GM12872 (cell line): ENCODE measurements around the gene ATRIP.

ENCODE experiments used
- TF ChIP-seq, protein P1 (sequence below): IDR thresholded peaks from 3 replicates; pipeline ENCODE4 v1.5.1; 2011; ENCODE audit warnings: low read depth, mild to moderate bottlenecking, low read length, moderate library complexity; ENCODE audit not compliant: insufficient read depth

ATRIP gene

DNA sequence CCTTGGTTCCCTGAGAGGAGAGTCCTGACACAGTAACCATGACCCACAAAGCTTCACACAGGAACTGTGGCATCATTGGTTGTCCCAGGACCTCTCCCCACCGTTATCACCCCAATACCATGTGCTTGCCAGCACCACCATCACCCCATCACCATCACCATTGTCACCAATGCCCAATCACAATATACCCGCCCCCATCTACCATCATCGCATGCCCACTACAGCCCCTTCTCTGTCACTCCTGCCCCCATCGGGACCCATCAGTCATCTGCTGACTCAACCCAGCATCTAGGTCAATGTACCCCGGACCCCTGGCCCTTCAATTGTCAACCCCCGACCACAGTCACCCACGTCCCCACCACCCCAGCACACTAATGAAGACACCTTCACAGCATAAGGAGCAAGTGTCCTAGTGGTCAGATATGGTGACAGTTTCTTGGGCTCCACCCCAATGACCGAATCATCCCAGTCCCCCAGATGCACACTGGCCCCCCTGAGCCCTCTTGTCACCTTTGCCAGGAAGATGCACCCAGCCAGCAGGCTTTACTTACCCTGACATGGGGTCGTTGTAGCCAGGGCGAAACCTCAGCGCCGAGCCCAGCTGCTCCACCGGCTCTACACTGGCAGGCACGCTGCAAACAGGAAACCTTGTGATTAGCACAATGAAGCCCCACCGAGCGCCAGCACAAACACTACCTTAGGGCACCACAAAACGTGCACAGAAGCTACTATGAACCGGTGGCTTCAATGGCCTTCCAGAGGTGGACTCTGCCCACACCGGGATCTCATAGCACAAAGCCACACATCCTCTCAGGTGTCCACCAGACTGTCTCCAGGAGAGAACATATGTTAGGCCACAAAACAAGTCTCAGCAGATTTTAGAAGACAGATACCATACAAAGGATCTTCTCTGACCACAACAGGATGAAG is 32.4 kb downstream of the ATRIP start:
- TF ChIP-seq, protein P1, sequence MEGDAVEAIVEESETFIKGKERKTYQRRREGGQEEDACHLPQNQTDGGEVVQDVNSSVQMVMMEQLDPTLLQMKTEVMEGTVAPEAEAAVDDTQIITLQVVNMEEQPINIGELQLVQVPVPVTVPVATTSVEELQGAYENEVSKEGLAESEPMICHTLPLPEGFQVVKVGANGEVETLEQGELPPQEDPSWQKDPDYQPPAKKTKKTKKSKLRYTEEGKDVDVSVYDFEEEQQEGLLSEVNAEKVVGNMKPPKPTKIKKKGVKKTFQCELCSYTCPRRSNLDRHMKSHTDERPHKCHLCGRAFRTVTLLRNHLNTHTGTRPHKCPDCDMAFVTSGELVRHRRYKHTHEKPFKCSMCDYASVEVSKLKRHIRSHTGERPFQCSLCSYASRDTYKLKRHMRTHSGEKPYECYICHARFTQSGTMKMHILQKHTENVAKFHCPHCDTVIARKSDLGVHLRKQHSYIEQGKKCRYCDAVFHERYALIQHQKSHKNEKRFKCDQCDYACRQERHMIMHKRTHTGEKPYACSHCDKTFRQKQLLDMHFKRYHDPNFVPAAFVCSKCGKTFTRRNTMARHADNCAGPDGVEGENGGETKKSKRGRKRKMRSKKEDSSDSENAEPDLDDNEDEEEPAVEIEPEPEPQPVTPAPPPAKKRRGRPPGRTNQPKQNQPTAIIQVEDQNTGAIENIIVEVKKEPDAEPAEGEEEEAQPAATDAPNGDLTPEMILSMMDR, result peak; percentile 13; the same call in 1 of the 3 replicates

DNA sequence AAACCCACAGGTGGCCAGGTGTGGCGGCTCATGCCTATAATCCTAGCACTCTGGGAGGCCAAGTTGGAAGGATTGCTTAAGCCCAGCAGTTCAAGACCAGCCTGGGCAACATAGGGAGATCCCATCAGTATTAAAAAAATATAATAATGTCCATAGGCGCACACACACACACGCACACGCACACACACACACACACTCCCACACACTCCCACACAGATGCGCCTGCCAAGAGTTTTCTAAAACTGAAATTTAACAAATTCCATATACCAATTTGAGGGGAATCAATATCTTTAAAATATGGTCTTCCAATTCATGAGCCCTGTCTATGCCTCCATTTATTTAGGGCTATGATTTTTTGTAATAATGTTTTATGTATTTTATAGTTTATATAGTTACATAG is 40.4 kb downstream of the ATRIP start:
- TF ChIP-seq, protein P1, result no peak

DNA sequence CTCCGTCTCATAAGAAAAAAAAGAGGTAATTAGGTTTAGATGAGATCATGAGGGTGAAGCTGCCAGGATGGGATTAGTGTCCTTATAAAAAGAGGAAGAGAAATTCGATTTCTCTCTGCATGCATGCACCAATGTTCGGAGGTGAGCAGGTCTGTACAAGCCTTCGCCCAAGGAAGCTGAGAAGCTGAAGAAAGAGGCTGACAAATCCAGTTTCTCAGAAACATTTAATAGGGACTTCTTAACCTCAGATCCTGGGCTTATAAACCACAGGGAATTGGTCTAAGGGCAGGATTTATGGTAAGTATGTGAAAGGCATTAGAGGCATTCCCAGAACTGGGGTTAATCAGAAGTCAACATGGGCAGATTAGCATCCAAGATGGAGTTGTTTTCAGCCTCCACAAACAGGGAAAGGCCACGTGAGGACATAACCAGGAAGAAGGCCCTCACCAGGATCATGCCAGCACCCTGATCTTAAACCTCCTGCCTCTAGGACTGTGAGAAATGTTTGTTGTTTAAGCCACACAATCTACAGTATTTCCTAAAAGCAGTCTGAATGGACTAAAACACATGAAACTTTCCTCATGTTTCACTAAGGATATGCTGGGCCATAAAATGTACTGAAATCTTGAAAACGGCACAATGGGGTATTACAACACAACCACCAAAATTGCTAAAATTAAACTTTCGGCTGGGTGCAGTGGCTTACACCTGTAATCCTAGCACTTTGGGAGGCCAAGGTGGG is 46.1 kb downstream of the ATRIP start:
- TF ChIP-seq, protein P1, result no peak

DNA sequence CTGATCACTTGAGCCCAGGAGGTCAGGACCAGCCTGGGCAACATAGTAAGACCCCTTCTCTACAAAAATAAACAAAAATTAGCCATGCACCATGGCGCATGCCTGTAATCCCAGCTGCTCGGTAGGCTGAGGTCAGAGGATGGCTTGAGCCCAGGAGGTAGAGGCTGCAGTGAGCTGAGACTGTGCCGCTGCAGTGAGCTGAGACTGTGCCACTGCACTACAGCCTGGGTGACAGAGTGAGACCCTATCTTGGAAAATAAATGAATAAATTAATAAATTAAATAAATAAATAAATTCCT is 46.6 kb downstream of the ATRIP start:
- TF ChIP-seq, protein P1, result no peak

DNA sequence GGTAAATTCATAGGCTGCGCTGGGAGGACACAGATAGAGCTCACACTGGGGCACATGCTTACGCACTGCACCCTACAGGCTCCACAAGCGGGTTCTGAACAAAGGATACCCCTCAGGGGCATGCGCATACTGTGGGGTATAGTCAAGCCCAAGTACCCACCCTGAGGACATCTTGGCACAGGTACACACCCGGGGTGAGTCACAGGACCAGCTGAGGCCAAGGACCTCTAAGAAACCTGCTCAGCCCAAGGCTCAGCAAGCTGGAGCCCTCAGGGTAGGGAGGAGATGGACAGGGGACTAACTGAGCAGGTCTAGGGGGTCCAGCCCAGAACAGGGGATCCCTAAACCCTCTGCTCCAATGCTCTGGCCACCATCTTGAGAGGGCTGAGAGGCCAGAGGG is 54.1 kb downstream of the ATRIP start:
- TF ChIP-seq, protein P1, result no peak

DNA sequence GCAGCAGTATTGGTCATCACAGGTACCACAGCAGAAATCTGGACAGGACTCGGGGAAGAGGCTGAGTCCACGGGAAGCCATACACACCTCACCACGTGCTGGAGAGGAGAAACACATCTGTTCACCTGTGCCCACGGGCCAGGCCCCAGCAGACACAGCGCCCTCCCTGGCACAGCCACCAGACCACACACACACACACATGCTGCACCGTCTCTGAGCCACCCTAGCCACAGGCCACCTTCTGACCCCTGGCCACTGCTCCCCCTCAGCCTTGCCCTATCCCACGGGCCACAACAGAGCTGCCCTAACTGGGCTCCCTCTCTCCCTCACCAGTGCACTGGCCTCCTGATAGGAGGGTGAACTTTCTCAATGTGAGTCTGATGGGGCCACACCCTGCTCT is 54.7 kb downstream of the ATRIP start:
- TF ChIP-seq, protein P1, result no peak

DNA sequence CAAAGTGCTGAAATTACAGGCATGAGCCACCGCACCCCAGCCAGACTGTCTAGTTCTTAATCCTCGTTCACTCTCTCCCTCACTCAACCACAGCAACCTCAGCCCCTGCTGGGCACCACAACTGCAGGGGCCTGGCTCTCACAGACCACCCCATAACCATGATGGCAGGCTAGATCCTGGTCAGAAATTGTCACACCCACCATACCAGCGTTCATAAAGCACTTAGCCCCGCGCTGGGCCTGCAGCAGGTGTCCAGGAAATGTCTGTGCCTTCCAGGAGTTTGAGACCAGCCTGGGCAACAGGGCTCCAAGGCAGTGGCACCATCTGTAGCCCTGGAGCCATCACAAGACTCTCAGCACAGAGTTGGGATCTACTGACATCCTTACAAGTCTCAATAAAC is 55.6 kb downstream of the ATRIP start:
- TF ChIP-seq, protein P1, result no peak
